ENCODE measurements around the gene ANGPTL8.

DNA sequence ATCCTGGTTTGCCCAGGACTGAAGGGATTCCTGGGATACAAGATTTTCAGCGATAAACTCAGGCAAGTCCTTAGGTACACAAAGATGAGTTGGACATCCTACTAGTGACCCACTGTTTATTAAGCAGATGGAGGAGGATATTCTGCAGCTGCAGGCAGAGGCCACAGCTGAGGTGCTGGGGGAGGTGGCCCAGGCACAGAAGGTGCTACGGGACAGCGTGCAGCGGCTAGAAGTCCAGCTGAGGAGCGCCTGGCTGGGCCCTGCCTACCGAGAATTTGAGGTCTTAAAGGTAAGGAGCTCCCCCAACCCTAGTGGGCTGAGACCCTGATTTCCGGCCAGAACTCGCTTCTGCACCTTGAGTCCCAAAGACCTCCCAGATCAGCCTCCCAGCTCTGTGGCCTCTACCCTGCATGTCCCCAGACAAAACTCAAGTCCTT lies 607 bp downstream of the ANGPTL8 start:
- TF ChIP-seq TAF1 (IDR thresholded peaks at IDR 0.05; ENCODE audit: low read depth) = no peak
- TF ChIP-seq, protein P1, sequence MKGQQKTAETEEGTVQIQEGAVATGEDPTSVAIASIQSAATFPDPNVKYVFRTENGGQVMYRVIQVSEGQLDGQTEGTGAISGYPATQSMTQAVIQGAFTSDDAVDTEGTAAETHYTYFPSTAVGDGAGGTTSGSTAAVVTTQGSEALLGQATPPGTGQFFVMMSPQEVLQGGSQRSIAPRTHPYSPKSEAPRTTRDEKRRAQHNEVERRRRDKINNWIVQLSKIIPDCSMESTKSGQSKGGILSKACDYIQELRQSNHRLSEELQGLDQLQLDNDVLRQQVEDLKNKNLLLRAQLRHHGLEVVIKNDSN (IDR thresholded peaks at IDR 0.05) = no peak
- TF ChIP-seq MAX (IDR thresholded peaks at IDR 0.05) = no peak
- no peak for TF ChIP-seq RAD21 (IDR thresholded peaks at IDR 0.05; ENCODE audit: low read depth)
- no peak for TF ChIP-seq YY1 (IDR thresholded peaks at IDR 0.05; ENCODE audit: low read depth)
- TF ChIP-seq TEAD4 (IDR thresholded peaks at IDR 0.05) = no peak
- TF ChIP-seq TCF12 (IDR thresholded peaks at IDR 0.05; ENCODE audit: low read depth) = no peak
- TF ChIP-seq CEBPB (IDR thresholded peaks at IDR 0.05) = no peak
- no peak for TF ChIP-seq NFIC (IDR thresholded peaks at IDR 0.05)
- no peak for TF ChIP-seq EP300 (IDR thresholded peaks at IDR 0.05; ENCODE audit: borderline replicate concordance)
- TF ChIP-seq, protein P2, sequence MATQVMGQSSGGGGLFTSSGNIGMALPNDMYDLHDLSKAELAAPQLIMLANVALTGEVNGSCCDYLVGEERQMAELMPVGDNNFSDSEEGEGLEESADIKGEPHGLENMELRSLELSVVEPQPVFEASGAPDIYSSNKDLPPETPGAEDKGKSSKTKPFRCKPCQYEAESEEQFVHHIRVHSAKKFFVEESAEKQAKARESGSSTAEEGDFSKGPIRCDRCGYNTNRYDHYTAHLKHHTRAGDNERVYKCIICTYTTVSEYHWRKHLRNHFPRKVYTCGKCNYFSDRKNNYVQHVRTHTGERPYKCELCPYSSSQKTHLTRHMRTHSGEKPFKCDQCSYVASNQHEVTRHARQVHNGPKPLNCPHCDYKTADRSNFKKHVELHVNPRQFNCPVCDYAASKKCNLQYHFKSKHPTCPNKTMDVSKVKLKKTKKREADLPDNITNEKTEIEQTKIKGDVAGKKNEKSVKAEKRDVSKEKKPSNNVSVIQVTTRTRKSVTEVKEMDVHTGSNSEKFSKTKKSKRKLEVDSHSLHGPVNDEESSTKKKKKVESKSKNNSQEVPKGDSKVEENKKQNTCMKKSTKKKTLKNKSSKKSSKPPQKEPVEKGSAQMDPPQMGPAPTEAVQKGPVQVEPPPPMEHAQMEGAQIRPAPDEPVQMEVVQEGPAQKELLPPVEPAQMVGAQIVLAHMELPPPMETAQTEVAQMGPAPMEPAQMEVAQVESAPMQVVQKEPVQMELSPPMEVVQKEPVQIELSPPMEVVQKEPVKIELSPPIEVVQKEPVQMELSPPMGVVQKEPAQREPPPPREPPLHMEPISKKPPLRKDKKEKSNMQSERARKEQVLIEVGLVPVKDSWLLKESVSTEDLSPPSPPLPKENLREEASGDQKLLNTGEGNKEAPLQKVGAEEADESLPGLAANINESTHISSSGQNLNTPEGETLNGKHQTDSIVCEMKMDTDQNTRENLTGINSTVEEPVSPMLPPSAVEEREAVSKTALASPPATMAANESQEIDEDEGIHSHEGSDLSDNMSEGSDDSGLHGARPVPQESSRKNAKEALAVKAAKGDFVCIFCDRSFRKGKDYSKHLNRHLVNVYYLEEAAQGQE (IDR thresholded peaks at IDR 0.05; ENCODE audit: low read depth) = no peak
- no peak for TF ChIP-seq ZBTB7A (IDR thresholded peaks at IDR 0.05; ENCODE audit: low read depth)
